Vagina (tissue), 2 donors: ENCODE results near the gene ATP8B3. TPM values are rescaled to one million over a fixed set of nuclear protein-coding genes. Genes with fewer than 3 reads are reported as not detected.

Experiments used
- DNase-seq, 2 donors: peaks; one replicate each; pipeline ENCODE4 v3.0.0-alpha.2; 2017; ENCODE audit errors: extremely low spot score in 2 of 2
- H3K27ac ChIP-seq: fragments of 200-600 bp; sonication (generic); one replicate; pipeline ENCODE4 v1.5.1; 2019
- H3K27me3 ChIP-seq: fragments of 200-600 bp; sonication (generic); one replicate; pipeline ENCODE4 v1.5.1; 2019
- H3K36me3 ChIP-seq, 2 donors: fragments of 200-600 bp; sonication (generic); one replicate each; pipeline ENCODE4 v1.5.1; 2017 to 2019
- H3K4me1 ChIP-seq: fragments of 200-600 bp; sonication (generic); one replicate; pipeline ENCODE4 v1.5.1; 2019
- H3K4me3 ChIP-seq, 2 donors: fragments of 200-600 bp; sonication (generic); 1 replicate in 1 of 2; 2 replicates in 1 of 2; pipeline ENCODE4 v1.5.1; 2016 to 2019
- H3K9me3 ChIP-seq: fragments of 200-600 bp; sonication (generic); one replicate; pipeline ENCODE4 v1.5.1; 2019
- POLR2A ChIP-seq, 2 donors: fragments of 450-650 bp; IDR thresholded peaks; one replicate each; pipeline ENCODE4 v1.6.1; 2017; ENCODE audit warnings: antibody characterized with exemption in 2 of 2, mild to moderate bottlenecking in 2 of 2, moderate library complexity in 2 of 2
- POLR2AphosphoS5 ChIP-seq, 2 donors: sonication (generic); formaldehyde crosslinking; IDR thresholded peaks; one replicate each; pipeline ENCODE4 v1.9.0; 2017; ENCODE audit warnings: antibody characterized with exemption in 2 of 2, mild to moderate bottlenecking in 2 of 2, low read depth in 1 of 2; ENCODE audit not compliant: insufficient read depth in 1 of 2
- intact Hi-C: fragments of 100-400 bp; cut with DNase I; formaldehyde crosslinking; loops from one replicate; pipeline ENCODE4 v1.15.1; 2023
- total RNA-seq: library from RNA; depleted of rRNA; stranded (reverse); fragments of >200 nt; gene quantifications from one replicate; pipeline ENCODE4 v1.2.3, GENCODE V29; 2016
- TF ChIP-seq, protein P1 (sequence below), 3 experiments: fragments of 450-650 bp in 2 of 3; fragments of 200-600 bp in 1 of 3; sonication (generic) in 1 of 3; IDR thresholded peaks; one replicate each; pipeline ENCODE4 v1.5.1; 2017 to 2019; ENCODE audit warnings: antibody characterized with exemption in 3 of 3, mild to moderate bottlenecking in 2 of 3, moderate library complexity in 2 of 3

The ATP8B3 gene
- total RNA-seq, 1 donor from 2014 or later = 3.2 TPM

DNA sequence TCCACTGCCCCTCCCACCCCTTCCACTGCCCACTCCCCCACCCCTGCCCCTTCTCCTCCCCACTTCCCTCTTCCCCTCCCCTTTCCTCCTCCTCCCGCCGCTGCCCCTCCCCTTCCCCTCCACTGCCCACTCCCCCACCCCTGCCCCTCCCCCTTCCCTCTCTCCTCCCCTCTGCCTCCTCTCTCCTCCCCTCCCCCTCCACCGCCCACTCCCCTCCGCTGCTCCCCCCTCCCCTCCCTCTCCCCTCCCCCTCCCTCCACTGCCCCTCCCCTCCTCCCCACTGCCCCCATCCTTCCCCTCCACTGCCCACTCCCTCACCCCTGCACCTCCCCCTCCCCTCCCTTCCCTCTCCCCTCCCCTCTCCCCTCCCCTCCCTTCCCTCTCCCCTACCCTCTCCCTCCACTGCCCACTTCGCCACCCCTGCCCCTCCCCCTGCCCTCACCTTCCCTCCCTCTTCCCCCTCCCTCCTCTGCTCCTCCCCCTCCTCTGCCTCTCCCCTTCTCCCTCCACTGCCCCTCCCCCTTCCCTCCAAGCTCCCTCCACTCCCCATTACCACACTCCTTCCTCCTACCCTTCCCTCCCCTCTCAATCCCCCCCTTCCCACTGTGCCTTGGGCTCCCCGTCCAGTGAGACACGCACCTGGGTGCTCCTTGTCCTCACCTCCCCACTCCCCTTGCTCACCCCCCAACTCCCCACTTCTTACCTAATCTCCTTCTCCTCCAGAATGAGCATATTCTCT is 21.9 kb downstream of the ATP8B3 start:
- Histone ChIP-seq H3K36me3 (no peaks in the 10 kb centered on the region), H3K27ac (no peak overlapping the region), H3K27me3 (no peaks in the 10 kb centered on the region), H3K9me3 (no peaks in the 10 kb centered on the region), H3K4me3 (peak overlapping the region in 1 of 2 donors; percentile 20), H3K4me1 (peaks cover 13% of the 10 kb centered on the region)
- intact Hi-C loops = no loop called here
- no peak for DNase-seq
- TF ChIP-seq POLR2A (IDR thresholded peaks at IDR 0.05) (no peak), POLR2AphosphoS5 (IDR thresholded peaks at IDR 0.05; ENCODE audit: insufficient read depth in 1 of 2, low read depth in 1 of 2) (no peak)
- TF ChIP-seq, protein P1, sequence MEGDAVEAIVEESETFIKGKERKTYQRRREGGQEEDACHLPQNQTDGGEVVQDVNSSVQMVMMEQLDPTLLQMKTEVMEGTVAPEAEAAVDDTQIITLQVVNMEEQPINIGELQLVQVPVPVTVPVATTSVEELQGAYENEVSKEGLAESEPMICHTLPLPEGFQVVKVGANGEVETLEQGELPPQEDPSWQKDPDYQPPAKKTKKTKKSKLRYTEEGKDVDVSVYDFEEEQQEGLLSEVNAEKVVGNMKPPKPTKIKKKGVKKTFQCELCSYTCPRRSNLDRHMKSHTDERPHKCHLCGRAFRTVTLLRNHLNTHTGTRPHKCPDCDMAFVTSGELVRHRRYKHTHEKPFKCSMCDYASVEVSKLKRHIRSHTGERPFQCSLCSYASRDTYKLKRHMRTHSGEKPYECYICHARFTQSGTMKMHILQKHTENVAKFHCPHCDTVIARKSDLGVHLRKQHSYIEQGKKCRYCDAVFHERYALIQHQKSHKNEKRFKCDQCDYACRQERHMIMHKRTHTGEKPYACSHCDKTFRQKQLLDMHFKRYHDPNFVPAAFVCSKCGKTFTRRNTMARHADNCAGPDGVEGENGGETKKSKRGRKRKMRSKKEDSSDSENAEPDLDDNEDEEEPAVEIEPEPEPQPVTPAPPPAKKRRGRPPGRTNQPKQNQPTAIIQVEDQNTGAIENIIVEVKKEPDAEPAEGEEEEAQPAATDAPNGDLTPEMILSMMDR (IDR thresholded peaks at IDR 0.05) = no peak

GRCh38 chr19:1789261-1790041 is 22.6 kb downstream of the ATP8B3 start:
- Histone ChIP-seq H3K27me3 (no peaks in the 10 kb centered on the region), H3K4me3 (peak overlapping the region; percentile 20 to 24), H3K4me1 (peaks cover 13% of the 10 kb centered on the region), H3K27ac (no peak overlapping the region), H3K9me3 (no peaks in the 10 kb centered on the region), H3K36me3 (no peaks in the 10 kb centered on the region)
- DNase-seq = no peak
- intact Hi-C loops = no loop called here
- TF ChIP-seq POLR2A (IDR thresholded peaks at IDR 0.05) = no peak
- TF ChIP-seq, protein P1 (IDR thresholded peaks at IDR 0.05) = no peak
- TF ChIP-seq POLR2AphosphoS5 (IDR thresholded peaks at IDR 0.05; ENCODE audit: insufficient read depth in 1 of 2, low read depth in 1 of 2) = no peak

GRCh38 chr19:1787116-1787515 is 25.0 kb downstream of the ATP8B3 start:
- no peak for DNase-seq
- intact Hi-C loops = no loop called here
- no peak overlapping the region for H3K4me3 ChIP-seq
- H3K9me3 ChIP-seq = no peaks in the 10 kb centered on the region
- H3K27me3 ChIP-seq = no peaks in the 10 kb centered on the region
- H3K36me3 ChIP-seq = no peaks in the 10 kb centered on the region
- TF ChIP-seq, protein P1 (IDR thresholded peaks at IDR 0.05) = no peak
- TF ChIP-seq POLR2AphosphoS5 (IDR thresholded peaks at IDR 0.05; ENCODE audit: insufficient read depth in 1 of 2, low read depth in 1 of 2) (no peak), POLR2A (IDR thresholded peaks at IDR 0.05) (no peak)
- no peak overlapping the region for H3K27ac ChIP-seq
- peaks cover 13% of the 10 kb centered on the region for H3K4me1 ChIP-seq

DNA sequence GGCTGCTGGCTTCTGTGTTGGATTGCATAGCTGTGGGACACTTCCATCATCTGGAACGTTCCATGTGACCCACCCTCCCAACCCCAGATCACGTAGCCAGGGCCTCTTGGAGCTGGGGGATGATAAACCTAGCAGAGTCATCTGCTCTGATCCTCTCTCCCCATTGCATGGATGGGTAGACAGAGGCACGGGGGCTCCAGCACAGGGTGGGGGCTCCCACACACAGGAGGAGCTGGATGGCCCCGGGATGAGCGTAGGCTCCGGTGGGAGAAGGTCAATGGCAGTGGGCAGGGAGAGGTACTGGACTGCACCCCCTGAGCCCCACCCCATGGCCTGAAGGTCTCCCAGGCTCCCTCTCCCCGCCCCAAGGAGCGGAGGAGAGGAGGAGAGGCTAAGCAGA is 25.4 kb downstream of the ATP8B3 start:
- Histone ChIP-seq H3K27ac (no peak overlapping the region), H3K4me1 (peaks cover 13% of the 10 kb centered on the region), H3K27me3 (no peaks in the 10 kb centered on the region), H3K9me3 (no peaks in the 10 kb centered on the region), H3K36me3 (no peaks in the 10 kb centered on the region), H3K4me3 (no peak overlapping the region)
- TF ChIP-seq POLR2AphosphoS5 (IDR thresholded peaks at IDR 0.05; ENCODE audit: insufficient read depth in 1 of 2, low read depth in 1 of 2) (no peak), POLR2A (IDR thresholded peaks at IDR 0.05) (no peak)
- TF ChIP-seq, protein P1 (IDR thresholded peaks at IDR 0.05) = no peak
- DNase-seq = no peak
- intact Hi-C loops = no loop called here

GRCh38 chr19:1785310-1785709 is 26.8 kb downstream of the ATP8B3 start:
- H3K36me3 ChIP-seq = no peaks in the 10 kb centered on the region
- H3K4me1 ChIP-seq = peaks cover 13% of the 10 kb centered on the region
- no peaks in the 10 kb centered on the region for H3K9me3 ChIP-seq
- intact Hi-C loops = no loop called here
- no peak for DNase-seq
- H3K27me3 ChIP-seq = no peaks in the 10 kb centered on the region
- no peak overlapping the region for H3K4me3 ChIP-seq
- H3K27ac ChIP-seq = no peak overlapping the region
- TF ChIP-seq, protein P1 (IDR thresholded peaks at IDR 0.05) = no peak
- TF ChIP-seq POLR2A (IDR thresholded peaks at IDR 0.05) (no peak), POLR2AphosphoS5 (IDR thresholded peaks at IDR 0.05; ENCODE audit: insufficient read depth in 1 of 2, low read depth in 1 of 2) (no peak)
